GM12864 (cell line): Measurements from ENCODE around the gene ACVR2B.
A peak's percentile ranks its signal among the peaks of the same experiment; 100 is the strongest.

Experiments used
- DNase-seq: peaks from one replicate; pipeline ENCODE4 v3.0.0-alpha.2; 2011; ENCODE audit warnings: low read depth
- H3K4me3 ChIP-seq: 2 replicates; pipeline ENCODE4 v1.5.1; 2011; ENCODE audit warnings: mild to moderate bottlenecking, low read depth, low read length, control low read depth
- CTCF ChIP-seq: IDR thresholded peaks from 2 replicates; pipeline ENCODE4 v1.5.1; 2011; ENCODE audit warnings: low read depth, mild to moderate bottlenecking, moderate library complexity, low read length, control low read depth, inconsistent platforms; ENCODE audit errors: missing control alignments

The ACVR2B gene

GRCh38 chr3:38521391-38521987, 67.8 kb downstream of the ACVR2B start:
- TF ChIP-seq CTCF = peak; percentile 96
- no peak overlapping the region for H3K4me3 ChIP-seq
- DNase-seq = peak; percentile 38

GRCh38 chr3:38522002-38522401, 68.3 kb downstream of the ACVR2B start:
- H3K4me3 ChIP-seq = no peak overlapping the region
- no peak for TF ChIP-seq CTCF
- DNase-seq = no peak

- DNase-seq = no peak
- no peak overlapping the region for H3K4me3 ChIP-seq
- TF ChIP-seq CTCF = no peak
Observed at GRCh38 chr3:38524141-38524739, 70.5 kb downstream of the ACVR2B start.

GRCh38 chr3:38526792-38527191, 73.1 kb downstream of the ACVR2B start:
- TF ChIP-seq CTCF = no peak

GRCh38 chr3:38528457-38528856, 74.8 kb downstream of the ACVR2B start:
- H3K4me3 ChIP-seq = no peak overlapping the region
- no peak for DNase-seq
- TF ChIP-seq CTCF = no peak

More at GRCh38 chr3:38526792-38527191, 73.1 kb downstream of the ACVR2B start:
- DNase-seq = no peak
- H3K4me3 ChIP-seq = no peak overlapping the region

- no peak for DNase-seq
- no peak overlapping the region for H3K4me3 ChIP-seq
- no peak for TF ChIP-seq CTCF
Observed at GRCh38 chr3:38532529-38532928, 78.8 kb downstream of the ACVR2B start.

- no peak overlapping the region for H3K4me3 ChIP-seq
- TF ChIP-seq CTCF = no peak
Observed at GRCh38 chr3:38533285-38533976, 79.7 kb downstream of the ACVR2B start.

More at GRCh38 chr3:38533285-38533976, 79.7 kb downstream of the ACVR2B start:
- DNase-seq = no peak
